Erythroblast (primary cell): Measurements from ENCODE around the gene KCNK6.
"Not testable (repeated sequence)": the region's sequence is repeated elsewhere in the genome, so short reads cannot be mapped to it uniquely, and the experiment has no call there.

Experiments
- GATA1 ChIP-seq: IDR thresholded peaks from 2 replicates; pipeline ENCODE4 v1.6.1; 2011; ENCODE audit warnings: low read depth, mild to moderate bottlenecking, control low read depth, low read length, moderate library complexity
- POLR2A ChIP-seq: IDR thresholded peaks from 2 replicates; pipeline ENCODE4 v1.6.1; 2011; ENCODE audit warnings: mild to moderate bottlenecking, low read length

- TF ChIP-seq POLR2A, GATA1: not testable (repeated sequence)
These were observed 43.5 kb downstream of the KCNK6 start for GRCh38 chr19:38362946-38363688.
